Measurements from ENCODE around the gene IL1RL2. TPM values are rescaled to one million over a fixed set of nuclear protein-coding genes. Genes with fewer than 3 reads are reported as not detected.

The IL1RL2 gene
- total RNA-seq, 1 donor from 2014 or later, result 1.0 TPM

DNA sequence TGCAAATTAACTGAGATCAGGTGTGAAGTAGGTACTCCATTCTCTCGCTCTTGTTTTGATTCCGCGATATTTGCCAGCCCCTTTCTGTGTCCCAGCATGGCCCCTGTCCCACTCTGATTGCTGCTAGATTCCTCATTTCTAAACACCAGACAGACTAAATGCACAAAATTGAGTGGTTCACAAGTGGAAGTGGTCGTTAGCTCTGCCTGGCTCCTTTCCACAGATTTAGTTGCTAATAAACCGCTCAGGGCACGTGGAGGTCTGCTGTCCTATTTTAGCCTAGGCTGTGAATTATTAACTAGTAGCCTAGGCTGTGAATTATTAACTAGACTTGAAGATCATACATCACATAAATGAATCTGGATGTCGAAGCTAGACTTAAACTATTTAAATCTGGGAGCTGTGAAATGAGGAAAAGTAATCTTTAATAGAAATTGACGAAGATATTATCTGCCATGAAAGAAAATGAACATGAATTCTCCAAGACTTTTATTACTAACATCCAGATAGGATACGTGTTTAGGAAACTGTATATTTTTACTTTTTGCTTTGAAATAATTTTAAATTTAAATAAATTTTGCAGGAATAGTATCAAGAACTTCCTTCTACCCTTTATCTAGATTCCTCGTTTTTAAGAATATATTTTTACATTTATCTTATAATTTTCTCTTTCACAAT lies 3.7 kb downstream of the IL1RL2 start:
- Mint-ChIP-seq H3K9me3 (no peaks in the 10 kb centered on the region), H3K27ac (no peak overlapping the region), H3K4me1 (ENCODE audit: unreplicated experiment) (peaks cover 6% of the 10 kb centered on the region), H3K27me3 (peaks cover 13% of the 10 kb centered on the region), H3K4me3 (peak overlapping the region; percentile 29), H3K36me3 (no peaks in the 10 kb centered on the region)
- no peak for DNase-seq (ENCODE audit: extremely low spot score, unreplicated experiment)
- TF ChIP-seq, protein P1, sequence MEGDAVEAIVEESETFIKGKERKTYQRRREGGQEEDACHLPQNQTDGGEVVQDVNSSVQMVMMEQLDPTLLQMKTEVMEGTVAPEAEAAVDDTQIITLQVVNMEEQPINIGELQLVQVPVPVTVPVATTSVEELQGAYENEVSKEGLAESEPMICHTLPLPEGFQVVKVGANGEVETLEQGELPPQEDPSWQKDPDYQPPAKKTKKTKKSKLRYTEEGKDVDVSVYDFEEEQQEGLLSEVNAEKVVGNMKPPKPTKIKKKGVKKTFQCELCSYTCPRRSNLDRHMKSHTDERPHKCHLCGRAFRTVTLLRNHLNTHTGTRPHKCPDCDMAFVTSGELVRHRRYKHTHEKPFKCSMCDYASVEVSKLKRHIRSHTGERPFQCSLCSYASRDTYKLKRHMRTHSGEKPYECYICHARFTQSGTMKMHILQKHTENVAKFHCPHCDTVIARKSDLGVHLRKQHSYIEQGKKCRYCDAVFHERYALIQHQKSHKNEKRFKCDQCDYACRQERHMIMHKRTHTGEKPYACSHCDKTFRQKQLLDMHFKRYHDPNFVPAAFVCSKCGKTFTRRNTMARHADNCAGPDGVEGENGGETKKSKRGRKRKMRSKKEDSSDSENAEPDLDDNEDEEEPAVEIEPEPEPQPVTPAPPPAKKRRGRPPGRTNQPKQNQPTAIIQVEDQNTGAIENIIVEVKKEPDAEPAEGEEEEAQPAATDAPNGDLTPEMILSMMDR (conservative IDR thresholded peaks at IDR 0.05), result no peak

DNA sequence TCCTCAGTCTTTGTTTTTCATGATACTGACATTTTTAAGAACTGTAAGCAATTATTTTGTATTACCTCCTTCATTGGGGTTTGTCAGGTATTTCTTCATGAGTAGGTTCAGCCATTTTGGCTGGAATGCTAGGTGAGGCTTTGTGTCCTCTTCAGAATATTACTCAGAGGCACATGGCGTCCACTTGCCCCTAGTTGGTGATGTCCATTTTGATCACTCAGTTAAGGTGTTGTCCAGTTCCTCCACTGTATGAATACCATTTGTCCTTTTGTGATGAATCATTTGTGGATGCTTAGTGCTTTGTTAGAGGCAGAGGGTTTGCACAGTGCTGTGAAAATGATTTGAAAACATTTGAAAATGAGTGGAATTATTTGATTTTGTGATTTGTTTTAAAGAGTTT lies 4.7 kb downstream of the IL1RL2 start:
- no peak for DNase-seq (ENCODE audit: extremely low spot score, unreplicated experiment)
- Mint-ChIP-seq H3K36me3 (no peaks in the 10 kb centered on the region), H3K4me3 (no peak overlapping the region), H3K27ac (no peak overlapping the region), H3K27me3 (peaks cover 10% of the 10 kb centered on the region), H3K9me3 (no peaks in the 10 kb centered on the region), H3K4me1 (ENCODE audit: unreplicated experiment) (peaks cover 6% of the 10 kb centered on the region)
- TF ChIP-seq, protein P1 (conservative IDR thresholded peaks at IDR 0.05), result no peak

DNA sequence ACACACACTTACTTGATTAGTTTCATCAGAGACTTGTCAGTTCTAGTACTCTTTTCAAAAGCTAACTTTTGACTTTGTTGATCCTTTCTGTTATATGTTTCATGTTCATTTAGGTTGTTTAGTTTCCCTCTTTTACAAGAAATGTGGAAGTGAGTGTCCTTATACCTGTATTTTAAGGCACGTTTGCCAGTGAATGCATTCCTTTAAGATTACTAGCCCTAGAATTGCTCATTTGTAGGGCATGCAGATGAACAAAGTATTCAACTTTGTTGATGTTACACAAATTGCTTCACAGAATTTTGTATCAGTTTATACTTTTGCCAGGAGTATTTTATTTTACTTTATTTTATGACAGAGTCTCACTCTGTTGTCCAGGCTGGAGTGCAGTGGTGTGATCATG lies 6.3 kb downstream of the IL1RL2 start:
- peaks cover under 1% of the 10 kb centered on the region for H3K27me3 Mint-ChIP-seq
- TF ChIP-seq, protein P1 (conservative IDR thresholded peaks at IDR 0.05), result no peak
- H3K4me3 Mint-ChIP-seq, result no peak overlapping the region
- H3K27ac Mint-ChIP-seq, result no peak overlapping the region
- no peaks in the 10 kb centered on the region for H3K9me3 Mint-ChIP-seq
- H3K4me1 Mint-ChIP-seq (ENCODE audit: unreplicated experiment), result peaks cover 6% of the 10 kb centered on the region
- no peaks in the 10 kb centered on the region for H3K36me3 Mint-ChIP-seq
- DNase-seq (ENCODE audit: extremely low spot score, unreplicated experiment), result no peak

DNA sequence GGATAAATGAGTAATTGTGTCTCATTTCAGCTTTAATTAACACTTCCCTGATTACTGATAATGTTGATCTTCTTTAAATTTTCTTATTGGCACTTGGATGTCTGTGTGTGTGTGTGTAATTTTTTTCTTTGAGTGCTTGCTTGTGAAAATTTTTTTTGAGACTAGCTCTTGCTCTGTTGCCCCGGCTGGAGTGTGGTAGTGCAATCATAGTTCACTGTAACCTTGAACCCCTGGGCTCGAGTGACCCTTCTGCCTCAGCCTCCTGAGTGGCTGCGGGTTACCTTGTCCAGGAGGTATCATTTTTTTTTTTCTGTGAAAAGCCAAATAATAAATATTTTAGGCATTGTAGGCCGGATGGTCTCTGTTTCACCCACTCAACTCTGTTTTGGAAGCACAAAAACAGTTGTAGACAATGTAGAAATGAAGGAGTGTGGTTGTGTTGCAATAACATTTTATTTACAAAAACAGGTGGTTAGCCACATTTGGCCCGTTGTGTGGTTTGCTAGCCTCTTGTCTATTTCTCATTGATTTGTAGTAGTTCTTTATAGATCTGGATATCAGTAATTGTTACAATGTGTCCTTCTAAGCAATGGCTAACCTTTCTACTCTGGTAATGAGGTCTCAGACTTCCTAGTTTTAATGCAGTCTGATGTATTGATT lies 7.9 kb downstream of the IL1RL2 start:
- no peak for DNase-seq (ENCODE audit: extremely low spot score, unreplicated experiment)
- no peak overlapping the region for H3K4me3 Mint-ChIP-seq
- H3K27me3 Mint-ChIP-seq, result no peaks in the 10 kb centered on the region
- TF ChIP-seq, protein P1 (conservative IDR thresholded peaks at IDR 0.05), result no peak
- no peaks in the 10 kb centered on the region for H3K36me3 Mint-ChIP-seq
- H3K4me1 Mint-ChIP-seq (ENCODE audit: unreplicated experiment), result peaks cover 6% of the 10 kb centered on the region
- no peaks in the 10 kb centered on the region for H3K9me3 Mint-ChIP-seq
- H3K27ac Mint-ChIP-seq, result no peak overlapping the region

DNA sequence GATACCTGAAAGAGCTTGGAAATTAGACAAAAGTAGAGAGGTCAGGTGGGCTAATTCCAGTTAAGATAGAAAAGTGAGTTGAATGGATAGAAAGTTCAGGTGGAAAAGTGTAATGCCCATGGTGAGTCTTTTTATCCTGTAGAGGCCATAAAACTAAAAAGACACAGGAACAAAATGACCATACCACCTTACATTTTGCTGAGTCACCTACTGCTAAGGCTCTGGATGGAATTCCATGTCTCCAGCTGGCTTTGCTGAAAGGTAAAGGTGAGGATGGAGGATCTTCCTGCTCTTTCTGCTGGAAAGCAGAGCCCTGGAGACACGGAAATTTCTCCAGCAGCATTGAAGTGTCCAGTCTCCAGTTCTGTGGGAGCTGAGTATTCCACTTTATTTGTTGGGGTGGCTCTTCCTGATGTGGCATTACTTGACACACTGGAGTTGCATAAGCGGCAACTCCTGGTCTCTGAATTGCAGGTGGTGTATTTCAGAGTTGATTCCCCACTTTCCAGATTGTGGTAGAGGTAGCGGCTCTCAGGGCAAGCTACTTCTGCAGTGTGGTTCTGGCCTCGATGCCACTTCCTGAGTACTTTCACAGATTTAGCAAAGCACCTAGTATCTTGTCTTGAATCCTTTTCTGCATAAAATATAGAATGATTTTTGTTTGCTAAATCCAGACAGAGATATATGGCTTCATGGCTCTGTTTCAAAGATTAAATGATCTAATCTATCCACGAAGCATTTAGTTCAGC lies 10.7 kb downstream of the IL1RL2 start:
- no peak overlapping the region for H3K4me3 Mint-ChIP-seq
- H3K27ac Mint-ChIP-seq, result no peak overlapping the region

More for the DNA sequence above, 10.7 kb downstream of the IL1RL2 start:
- Mint-ChIP-seq H3K4me1 (ENCODE audit: unreplicated experiment) (no peaks in the 10 kb centered on the region), H3K9me3 (no peaks in the 10 kb centered on the region), H3K27me3 (no peaks in the 10 kb centered on the region), H3K36me3 (no peaks in the 10 kb centered on the region)
- TF ChIP-seq, protein P1 (conservative IDR thresholded peaks at IDR 0.05), result no peak
- DNase-seq (ENCODE audit: extremely low spot score, unreplicated experiment), result no peak

Data from type B pancreatic cell (in vitro differentiated cells).